GF-D8 (cell line): Measurements from ENCODE around the gene IL1RAPL1.

ENCODE experiments used
- DNase-seq: peaks from one replicate; lab custom pipeline; 2025; lab: John Stamatoyannopoulos, UW

IL1RAPL1 gene

GRCh38 chrX:29652484-29652883 is 1065.2 kb downstream of the IL1RAPL1 start:
- DNase-seq, result no peak

DNA sequence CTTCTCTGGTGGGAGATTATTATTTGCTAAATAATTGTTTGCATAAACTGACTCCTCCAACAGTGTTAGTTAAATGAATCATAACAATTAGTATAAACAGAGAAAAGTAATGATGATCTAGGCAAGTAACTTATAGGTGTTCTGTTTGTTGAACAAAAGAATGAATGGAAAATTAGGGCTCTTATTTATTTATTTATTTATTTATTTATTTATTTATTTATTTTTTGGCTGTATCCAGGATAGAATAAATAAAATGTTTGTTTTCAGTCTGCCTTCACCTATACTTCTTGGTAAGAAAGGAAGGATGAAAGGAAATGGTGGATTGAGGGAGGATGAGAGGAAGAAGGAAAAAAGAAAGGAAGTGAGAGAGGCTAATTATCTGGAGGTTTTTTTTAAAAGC is 1066.5 kb downstream of the IL1RAPL1 start:
- no peak for DNase-seq

DNA sequence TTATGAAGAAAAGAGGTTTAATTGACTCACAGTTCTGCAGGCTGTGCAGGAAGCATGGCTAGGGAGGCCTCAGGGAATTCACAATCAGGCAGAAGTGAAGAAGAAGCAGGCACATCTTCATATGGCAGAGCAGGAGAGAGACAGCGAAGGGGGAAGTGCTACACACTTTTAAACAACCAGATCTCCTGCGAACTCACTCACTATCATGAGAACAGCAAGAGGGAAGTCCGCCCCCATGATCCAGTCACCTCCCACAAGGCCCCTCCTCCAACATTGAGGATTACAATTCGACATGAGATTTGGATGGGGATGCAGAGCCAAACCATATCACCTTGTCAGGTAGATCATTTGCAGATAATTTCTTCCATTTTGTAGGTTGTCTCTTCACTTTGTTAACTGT is 1072.7 kb downstream of the IL1RAPL1 start:
- DNase-seq, result no peak

- no peak for DNase-seq
Observed at GRCh38 chrX:29661290-29661689, 1074.0 kb downstream of the IL1RAPL1 start.

DNA sequence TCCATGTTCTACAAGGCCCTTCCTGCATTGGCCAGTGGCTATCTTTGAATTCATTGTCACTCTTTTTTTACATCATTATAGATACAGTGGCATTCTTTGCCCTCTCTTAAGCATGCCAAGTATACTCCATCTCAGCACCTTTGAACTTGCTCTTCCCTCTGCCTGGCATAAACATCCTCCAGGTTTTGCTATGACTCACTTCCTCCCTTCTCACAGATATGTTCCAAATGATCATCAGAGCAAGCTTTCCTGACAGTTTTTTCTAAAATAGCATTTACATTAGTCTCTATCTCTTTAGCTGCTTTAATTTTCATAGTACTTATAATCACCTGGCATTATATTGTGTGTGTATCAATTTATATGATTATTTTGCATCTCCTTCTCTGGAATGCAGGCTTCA is 1074.9 kb downstream of the IL1RAPL1 start:
- no peak for DNase-seq

DNA sequence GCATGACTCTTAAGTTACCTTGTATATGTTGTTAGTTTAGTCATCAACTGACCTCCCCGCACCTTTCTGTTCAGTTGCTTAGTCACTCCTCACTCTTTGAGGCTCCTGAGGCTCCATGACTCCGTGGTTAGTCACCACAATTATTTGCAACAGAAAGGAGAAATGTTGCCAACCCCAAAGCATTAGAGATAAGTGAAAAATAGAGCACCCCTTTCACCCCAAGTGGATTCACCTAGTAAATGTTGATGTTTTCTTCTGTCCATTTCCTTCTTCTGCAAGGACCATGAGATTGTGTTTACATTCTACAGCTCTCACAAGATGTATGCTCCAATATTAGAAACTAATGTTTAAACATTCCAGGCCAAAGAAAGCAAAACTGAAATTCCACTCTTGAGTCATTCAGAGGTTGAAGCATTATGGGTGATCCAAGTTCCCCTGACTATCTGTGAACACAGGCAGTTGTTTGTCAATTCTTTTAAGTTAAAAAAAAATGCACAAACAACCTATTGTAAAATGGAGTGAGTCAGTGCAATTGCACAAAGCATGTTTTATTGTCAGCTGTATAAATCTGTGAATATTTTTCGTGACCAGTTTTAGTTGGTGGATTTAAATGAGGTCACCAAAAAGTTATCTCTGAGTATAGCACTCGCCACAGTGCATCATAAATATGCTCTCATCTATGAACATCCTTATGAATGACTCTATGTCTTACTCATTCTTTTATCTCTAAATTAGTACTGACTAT is 1075.7 kb downstream of the IL1RAPL1 start:
- DNase-seq, result no peak

DNA sequence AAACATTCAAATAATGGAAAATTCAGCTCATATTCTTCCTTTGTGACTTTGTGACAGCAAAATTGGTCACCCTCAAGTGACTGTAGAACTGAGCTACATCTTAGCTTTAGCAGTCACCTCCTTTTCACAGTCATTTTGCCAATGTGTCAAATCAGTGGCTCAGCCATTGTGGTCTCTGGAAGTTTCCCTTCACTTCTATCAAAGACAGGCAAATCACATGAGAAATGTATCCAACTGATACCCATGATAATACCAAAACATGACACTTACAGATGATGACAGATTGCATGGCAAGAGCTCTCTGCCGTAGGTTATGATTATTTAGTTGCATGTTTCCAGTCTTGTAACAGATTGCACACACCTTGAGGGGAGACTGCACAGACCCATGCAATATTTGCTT is 1078.3 kb downstream of the IL1RAPL1 start:
- DNase-seq, result no peak

DNA sequence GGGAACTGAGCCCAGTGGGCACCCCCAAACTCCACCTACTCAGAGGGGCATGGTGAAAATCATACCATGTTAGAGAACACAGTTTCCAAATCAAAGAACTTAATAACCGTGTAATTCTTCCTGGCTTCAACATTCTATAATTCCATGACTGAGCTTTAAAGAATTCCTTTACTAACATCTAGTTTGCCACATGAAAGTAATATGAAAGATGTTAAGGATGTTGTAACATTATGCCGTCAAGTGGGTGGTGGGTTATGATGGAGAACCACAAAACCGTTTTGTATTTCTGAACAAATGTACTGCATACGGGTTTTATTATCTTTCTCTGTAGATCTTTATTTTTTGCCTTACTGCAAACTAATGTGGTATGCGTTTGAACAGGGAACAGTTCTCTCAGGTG is 1079.1 kb downstream of the IL1RAPL1 start:
- no peak for DNase-seq

DNA sequence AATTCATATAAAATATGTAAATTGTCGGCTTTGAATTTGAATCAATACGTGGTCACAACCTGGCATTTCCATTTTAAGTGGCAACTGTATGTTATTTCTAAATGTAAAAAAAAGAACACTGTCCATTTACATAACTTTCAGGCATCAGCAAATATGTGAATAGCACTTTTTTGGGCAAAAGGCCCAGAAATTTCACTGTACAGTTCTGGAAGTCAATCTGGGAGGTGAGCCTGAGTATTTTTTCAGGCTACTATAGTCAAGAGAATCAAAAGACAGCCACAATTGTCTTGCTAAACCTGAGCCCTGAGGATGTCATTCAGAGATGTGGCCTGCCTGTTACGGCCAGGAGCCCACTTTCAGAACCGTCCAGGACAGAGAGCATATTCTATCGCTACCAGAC is 1084.2 kb downstream of the IL1RAPL1 start:
- no peak for DNase-seq

DNA sequence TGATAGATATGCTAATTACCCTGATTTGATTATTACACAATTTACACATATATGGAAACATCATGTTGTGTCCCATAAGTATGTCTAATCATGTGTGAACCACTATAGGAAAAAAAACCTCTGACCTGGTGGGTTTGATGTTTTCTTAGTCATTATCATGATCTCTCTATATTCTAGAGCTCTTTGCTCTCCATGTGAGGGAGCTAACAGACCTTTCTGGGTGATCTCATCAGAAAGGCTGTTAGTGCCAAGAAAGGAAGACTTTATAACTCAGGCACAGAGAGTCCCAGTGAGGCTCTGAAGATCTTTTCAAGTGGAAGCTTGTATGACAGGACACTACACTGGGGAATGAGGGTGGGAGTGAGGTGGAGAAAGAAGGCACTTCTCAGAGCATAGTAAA is 1100.4 kb downstream of the IL1RAPL1 start:
- DNase-seq, result no peak

DNA sequence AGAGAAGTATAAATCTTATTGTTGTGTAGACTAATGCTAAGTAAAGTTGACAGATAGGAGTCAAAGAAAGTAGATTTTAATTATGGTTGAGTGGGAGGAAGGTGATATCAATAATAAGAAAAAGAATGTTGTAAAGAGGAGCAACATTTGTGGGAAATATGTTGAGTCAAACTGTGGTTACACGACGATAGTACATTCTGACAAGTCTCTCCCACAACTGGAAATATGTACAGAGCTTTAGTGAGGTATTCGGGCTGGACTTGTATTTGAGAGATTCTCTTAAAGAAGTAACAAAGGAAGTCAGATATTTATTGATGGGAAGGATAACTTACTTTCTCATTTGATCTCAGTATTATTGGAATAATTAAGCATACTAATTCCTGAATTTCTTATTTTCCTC is 1102.8 kb downstream of the IL1RAPL1 start:
- DNase-seq, result no peak

GRCh38 chrX:29691044-29691443 is 1103.8 kb downstream of the IL1RAPL1 start:
- DNase-seq, result no peak

GRCh38 chrX:29693912-29694311 is 1106.7 kb downstream of the IL1RAPL1 start:
- no peak for DNase-seq

- no peak for DNase-seq
Observed at GRCh38 chrX:29699239-29699638, 1112.0 kb downstream of the IL1RAPL1 start.

- no peak for DNase-seq
Observed at GRCh38 chrX:29707088-29707487, 1119.8 kb downstream of the IL1RAPL1 start.

DNA sequence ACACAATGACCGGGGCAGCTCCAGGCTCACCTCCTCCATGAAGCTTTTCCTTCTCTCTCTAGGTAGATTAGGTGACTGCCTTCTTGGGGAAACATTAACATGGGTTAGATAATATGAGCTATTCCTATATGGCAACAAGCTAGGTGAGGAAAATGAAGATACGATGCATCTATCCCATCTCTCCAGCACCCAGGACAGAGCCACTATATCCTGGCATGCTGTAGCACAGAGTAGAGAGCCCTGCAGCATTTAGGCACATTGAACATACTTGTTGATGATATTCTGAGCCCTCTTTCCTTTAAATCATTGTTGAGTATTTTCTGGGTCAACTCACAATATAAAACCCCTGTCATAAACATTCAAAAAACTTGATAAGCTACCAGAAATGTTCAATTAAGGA is 1133.9 kb downstream of the IL1RAPL1 start:
- no peak for DNase-seq

DNA sequence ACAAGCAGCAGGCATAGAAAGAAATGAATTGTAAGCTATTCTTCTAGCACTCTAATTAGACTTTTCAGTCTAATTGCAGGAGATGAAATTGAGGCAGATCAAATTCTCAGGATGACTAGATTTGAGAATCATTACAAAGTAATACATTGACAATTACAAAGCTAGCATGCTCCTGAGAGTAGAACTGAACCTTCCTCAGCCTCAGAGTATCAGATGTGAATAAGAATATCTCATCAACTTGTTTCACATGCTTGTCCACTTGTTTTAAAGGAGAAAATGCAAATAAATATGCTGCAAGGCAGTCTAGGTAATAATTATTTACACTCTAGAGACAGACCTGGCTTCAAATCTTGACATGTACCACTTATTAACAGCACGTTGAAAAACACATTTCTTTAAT is 1137.1 kb downstream of the IL1RAPL1 start:
- DNase-seq, result no peak

DNA sequence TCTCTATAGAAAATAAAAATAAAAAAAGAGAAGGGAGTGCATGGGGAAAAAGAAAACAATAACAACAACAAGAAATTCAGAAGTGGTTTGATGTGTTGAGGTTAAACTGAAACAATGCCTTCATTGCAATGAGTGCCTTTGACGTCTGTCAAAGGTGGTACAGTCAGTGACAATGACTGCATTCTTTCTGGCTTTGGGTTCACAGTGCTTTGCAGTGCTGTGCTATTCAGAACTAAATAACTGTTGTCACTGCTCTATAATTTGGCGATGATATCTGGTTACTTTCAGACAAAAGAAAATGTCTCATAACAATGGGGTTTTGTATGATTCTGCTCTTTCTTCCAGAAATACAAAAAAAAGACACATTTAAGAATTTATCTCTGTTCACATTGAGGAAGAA is 1139.6 kb downstream of the IL1RAPL1 start:
- DNase-seq, result no peak

- no peak for DNase-seq
Observed at GRCh38 chrX:29728639-29729038, 1141.4 kb downstream of the IL1RAPL1 start.

GRCh38 chrX:29744966-29745365 is 1157.7 kb downstream of the IL1RAPL1 start:
- no peak for DNase-seq

- no peak for DNase-seq
Observed at GRCh38 chrX:29746326-29746725, 1159.1 kb downstream of the IL1RAPL1 start.

GRCh38 chrX:29762006-29762405 is 1174.8 kb downstream of the IL1RAPL1 start:
- no peak for DNase-seq

- DNase-seq, result no peak
Observed at GRCh38 chrX:29775890-29776289, 1188.6 kb downstream of the IL1RAPL1 start.

- DNase-seq, result no peak
Observed at GRCh38 chrX:29787656-29788055, 1200.4 kb downstream of the IL1RAPL1 start.
